K562 (cell line): ENCODE measurements around the gene MATR3. TPM values are rescaled to one million over a fixed set of nuclear protein-coding genes. Genes with fewer than 3 reads are reported as not detected.
A peak's percentile ranks its signal among the peaks of the same experiment; 100 is the strongest.

ENCODE experiments used
- ADNP ChIP-seq: fragments of 200-800 bp; sonication (Bioruptor generic); IDR thresholded peaks from 2 replicates; pipeline ENCODE4 v1.6.1; 2016; ENCODE audit warnings: missing genetic modification characterization, missing compliant biosample characterization
- CBX5 ChIP-seq: IDR thresholded peaks from 2 replicates; pipeline ENCODE4 v1.6.1; 2014; ENCODE audit warnings: low read depth, borderline replicate concordance
- DACH1 ChIP-seq: fragments of 450-650 bp; IDR thresholded peaks from 2 replicates; pipeline ENCODE4 v1.6.1; 2018; ENCODE audit not compliant: partially characterized antibody
- ETS2 ChIP-seq: IDR thresholded peaks from 2 replicates; pipeline ENCODE4 v1.6.1; 2016; ENCODE audit warnings: borderline replicate concordance, missing genetic modification characterization, mild to moderate bottlenecking, moderate library complexity, missing compliant biosample characterization; ENCODE audit not compliant: poor library complexity, severe bottlenecking
- ETV6 ChIP-seq, 3 experiments: fragments of 150-350 bp in 1 of 3; sonication (generic) in 1 of 3; formaldehyde crosslinking in 1 of 3; IDR thresholded peaks; 2 replicates each; pipeline versions ENCODE4 v1.6.1 to v1.8.0; 2014 to 2022; ENCODE audit warnings: borderline replicate concordance in 2 of 3, low read depth in 2 of 3, antibody characterized with exemption in 1 of 3, low read length in 1 of 3, mild to moderate bottlenecking in 1 of 3, missing genetic modification reagents in 1 of 3
- HDAC2 ChIP-seq: fragments of 450-650 bp; IDR thresholded peaks from 2 replicates; pipeline ENCODE4 v1.6.1; 2016; ENCODE audit warnings: mild to moderate bottlenecking
- HEY1 ChIP-seq: fragments of 250-450 bp; sonication (Bioruptor Pico); IDR thresholded peaks from 2 replicates; pipeline ENCODE4 v1.5.0; 2020; ENCODE audit warnings: mild to moderate bottlenecking, moderate library complexity, borderline replicate concordance
- KDM4B ChIP-seq, 2 experiments: fragments of 450-650 bp in 1 of 2; sonication (generic) in 1 of 2; IDR thresholded peaks; 2 replicates each; pipeline ENCODE4 v1.6.1; 2016 to 2017; ENCODE audit warnings: borderline replicate concordance in 2 of 2, antibody characterized with exemption in 1 of 2, low read depth in 1 of 2, mild to moderate bottlenecking in 1 of 2
- TOE1 ChIP-seq, 2 experiments: fragments of 450-650 bp in 1 of 2; sonication (generic) in 1 of 2; formaldehyde crosslinking in 1 of 2; IDR thresholded peaks; 2 replicates each; pipeline versions ENCODE4 v1.7.1 to v1.8.0; 2016 to 2022; ENCODE audit warnings: borderline replicate concordance in 2 of 2, mild to moderate bottlenecking in 2 of 2, antibody characterized with exemption in 1 of 2, inconsistent platforms in 1 of 2, low read depth in 1 of 2, missing genetic modification reagents in 1 of 2, moderate library complexity in 1 of 2
- USF1 ChIP-seq: sonication (generic); formaldehyde crosslinking; IDR thresholded peaks from 2 replicates; pipeline ENCODE4 v1.9.0; 2022; ENCODE audit warnings: mild to moderate bottlenecking, missing genetic modification reagents
- ZC3H4 ChIP-seq: sonication (generic); formaldehyde crosslinking; IDR thresholded peaks from 2 replicates; pipeline ENCODE4 v1.9.0; 2021; ENCODE audit warnings: missing genetic modification reagents, borderline replicate concordance
- ZFP36 ChIP-seq: fragments of 150-350 bp; IDR thresholded peaks from 2 replicates; pipeline ENCODE4 v1.6.1; 2018; ENCODE audit warnings: low read length, low read depth; ENCODE audit not compliant: partially characterized antibody
- polyA plus RNA-seq, 8 experiments: library from polyadenylated mRNA; depleted of rRNA in 4 of 8; stranded (reverse) in 5 of 8; unstranded in 3 of 8; fragments of >200 nt; fragmentation: Nextera tagmentation in 2 of 8; fragmentation: Illumina TruSeq in 1 of 8; extraction: Ambion mirVana in 2 of 8; extraction: Trizol in 1 of 8; gene quantifications; 2 replicates each; pipeline versions ENCODE4 v1.2.1 to v1.2.3, GENCODE V29; 2011 to 2014; ENCODE audit warnings: inconsistent platforms in 1 of 8, missing spikeins in 1 of 8
- total RNA-seq, 7 experiments: library from RNA; depleted of rRNA in 6 of 7; stranded (reverse); fragments of >200 nt in 6 of 7; fragmentation: Illumina TruSeq in 2 of 7; extraction: Trizol in 2 of 7; gene quantifications; 2 replicates each; pipeline versions ENCODE4 v1.2.1 to v1.2.3, GENCODE V29; 2011 to 2021; ENCODE audit warnings: low replicate concordance in 1 of 7
- TF ChIP-seq, protein P1 (sequence below): fragments of 250-450 bp; sonication (Bioruptor Pico); IDR thresholded peaks from 2 replicates; pipeline ENCODE4 v1.4.0; 2020; ENCODE audit warnings: mild to moderate bottlenecking
- TF ChIP-seq, protein P2 (sequence below): sonication (generic); IDR thresholded peaks from 2 replicates; pipeline ENCODE4 v1.6.1; 2016
- TF ChIP-seq, protein P3 (sequence below): fragments of 250-450 bp; sonication (Bioruptor Pico); IDR thresholded peaks from 2 replicates; pipeline ENCODE4 v1.8.0; 2022; ENCODE audit warnings: moderate library complexity, mild to moderate bottlenecking, inconsistent platforms

Gene MATR3
- total and polyA plus RNA-seq, 9 of the 15 experiments (the other 6 are each of a cell fraction or from before 2014, with no cell fraction given), result 150 to 425 (median 263) TPM

DNA sequence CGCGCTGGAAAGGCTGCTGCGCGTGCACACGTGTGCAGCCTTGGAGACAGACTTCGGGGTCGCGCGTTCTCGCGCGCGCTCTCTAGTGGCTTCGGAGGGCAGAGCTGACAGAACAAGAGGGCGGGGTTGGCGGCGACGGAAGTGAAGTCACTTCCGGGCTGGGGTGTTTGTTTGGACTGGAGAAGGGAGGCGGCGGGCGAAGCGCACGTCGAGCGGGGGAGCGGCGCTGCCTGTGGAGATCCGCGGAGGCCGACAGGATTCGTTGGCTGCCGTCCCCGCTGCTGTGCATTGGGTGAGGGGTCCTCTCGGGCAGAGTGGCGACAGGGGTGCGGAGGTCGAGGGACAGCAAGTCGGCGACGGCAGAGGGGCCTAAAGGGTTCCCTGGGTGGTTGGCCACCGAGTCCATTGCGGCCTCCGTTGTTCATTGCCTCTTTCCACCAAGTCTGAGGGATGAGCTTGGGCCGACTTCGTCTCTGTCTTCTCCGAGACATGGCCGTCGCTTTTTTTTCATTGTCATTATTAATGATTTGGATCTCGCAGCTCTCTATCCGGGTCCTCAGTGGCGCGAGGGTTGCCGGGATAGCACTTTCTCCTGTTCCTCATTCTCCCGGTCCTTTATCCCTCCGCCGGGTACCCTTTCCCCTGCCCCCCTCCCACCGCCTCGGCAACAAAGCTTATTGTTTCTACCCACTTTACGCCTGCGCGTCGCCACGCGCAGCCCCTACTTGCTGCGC lies 48.3 kb downstream of the MATR3 start, which contains the start of gene PAIP2 (continued):
- 0 out of 2 replicates have a peak, but pooled peaks have one; percentile 14 for TF ChIP-seq CBX5
- TF ChIP-seq HDAC2, result peak; percentile 54; the same call in 1 of the 2 replicates
- TF ChIP-seq, protein P1, sequence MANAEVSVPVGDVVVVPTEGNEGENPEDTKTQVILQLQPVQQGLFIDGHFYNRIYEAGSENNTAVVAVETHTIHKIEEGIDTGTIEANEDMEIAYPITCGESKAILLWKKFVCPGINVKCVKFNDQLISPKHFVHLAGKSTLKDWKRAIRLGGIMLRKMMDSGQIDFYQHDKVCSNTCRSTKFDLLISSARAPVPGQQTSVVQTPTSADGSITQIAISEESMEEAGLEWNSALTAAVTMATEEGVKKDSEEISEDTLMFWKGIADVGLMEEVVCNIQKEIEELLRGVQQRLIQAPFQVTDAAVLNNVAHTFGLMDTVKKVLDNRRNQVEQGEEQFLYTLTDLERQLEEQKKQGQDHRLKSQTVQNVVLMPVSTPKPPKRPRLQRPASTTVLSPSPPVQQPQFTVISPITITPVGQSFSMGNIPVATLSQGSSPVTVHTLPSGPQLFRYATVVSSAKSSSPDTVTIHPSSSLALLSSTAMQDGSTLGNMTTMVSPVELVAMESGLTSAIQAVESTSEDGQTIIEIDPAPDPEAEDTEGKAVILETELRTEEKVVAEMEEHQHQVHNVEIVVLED (CRISPR knock-in tag), result 0 out of 2 replicates have a peak, but pooled peaks have one; percentile 14
- TF ChIP-seq, protein P2, sequence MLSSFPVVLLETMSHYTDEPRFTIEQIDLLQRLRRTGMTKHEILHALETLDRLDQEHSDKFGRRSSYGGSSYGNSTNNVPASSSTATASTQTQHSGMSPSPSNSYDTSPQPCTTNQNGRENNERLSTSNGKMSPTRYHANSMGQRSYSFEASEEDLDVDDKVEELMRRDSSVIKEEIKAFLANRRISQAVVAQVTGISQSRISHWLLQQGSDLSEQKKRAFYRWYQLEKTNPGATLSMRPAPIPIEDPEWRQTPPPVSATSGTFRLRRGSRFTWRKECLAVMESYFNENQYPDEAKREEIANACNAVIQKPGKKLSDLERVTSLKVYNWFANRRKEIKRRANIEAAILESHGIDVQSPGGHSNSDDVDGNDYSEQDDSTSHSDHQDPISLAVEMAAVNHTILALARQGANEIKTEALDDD, result no peak
- TF ChIP-seq TOE1 (IDR thresholded peaks at IDR 0.05; ENCODE audit: borderline replicate concordance), result peak; percentile 49; the same call in 1 of the 2 replicates
- TF ChIP-seq TOE1 (CRISPR knock-in tag; IDR thresholded peaks at IDR 0.05; ENCODE audit: borderline replicate concordance, low read depth), result peak; percentile 61; the same call in 1 of the 2 replicates
- peak; percentile 7 for TF ChIP-seq ZFP36
- peak; percentile 91 for TF ChIP-seq USF1 (CRISPR knock-in tag)
- TF ChIP-seq ADNP (tag), result no peak
- TF ChIP-seq KDM4B (IDR thresholded peaks at IDR 0.05; ENCODE audit: borderline replicate concordance in 2 of 2, low read depth in 1 of 2), result peak in 1 of 2 experiments; percentile 59; a peak in 1 of 4 replicates
- TF ChIP-seq DACH1, result no peak
- TF ChIP-seq HEY1 (CRISPR knock-in tag), result no peak; the same call in 1 of the 2 replicates
- TF ChIP-seq ETS2 (tag), result no peak
- TF ChIP-seq ETV6 (IDR thresholded peaks at IDR 0.05; ENCODE audit: borderline replicate concordance in 1 of 2, low read depth in 2 of 2, low read length in 1 of 2), result no peak
- TF ChIP-seq ETV6 (CRISPR knock-in tag; IDR thresholded peaks at IDR 0.05; ENCODE audit: borderline replicate concordance), result 0 out of 2 replicates have a peak, but pooled peaks have one; percentile 83
- TF ChIP-seq, protein P3, sequence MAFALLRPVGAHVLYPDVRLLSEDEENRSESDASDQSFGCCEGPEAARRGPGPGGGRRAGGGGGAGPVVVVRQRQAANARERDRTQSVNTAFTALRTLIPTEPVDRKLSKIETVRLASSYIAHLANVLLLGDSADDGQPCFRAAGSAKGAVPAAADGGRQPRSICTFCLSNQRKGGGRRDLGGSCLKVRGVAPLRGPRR (CRISPR knock-in tag), result no peak
- TF ChIP-seq ZC3H4 (CRISPR knock-in tag), result 0 out of 2 replicates have a peak, but pooled peaks have one; percentile 81
